CD4-positive, alpha-beta T cell treated with Interferon alpha-2 for 1 hour (primary cell): ENCODE results near the gene DZIP1.
A peak's percentile ranks its signal among the peaks of the same experiment; 100 is the strongest.

Experiments used
- DNase-seq, 2 donors: peaks; one replicate each; pipeline ENCODE4 v3.0.0-alpha.2; 2020 to 2022

Gene DZIP1

DNA sequence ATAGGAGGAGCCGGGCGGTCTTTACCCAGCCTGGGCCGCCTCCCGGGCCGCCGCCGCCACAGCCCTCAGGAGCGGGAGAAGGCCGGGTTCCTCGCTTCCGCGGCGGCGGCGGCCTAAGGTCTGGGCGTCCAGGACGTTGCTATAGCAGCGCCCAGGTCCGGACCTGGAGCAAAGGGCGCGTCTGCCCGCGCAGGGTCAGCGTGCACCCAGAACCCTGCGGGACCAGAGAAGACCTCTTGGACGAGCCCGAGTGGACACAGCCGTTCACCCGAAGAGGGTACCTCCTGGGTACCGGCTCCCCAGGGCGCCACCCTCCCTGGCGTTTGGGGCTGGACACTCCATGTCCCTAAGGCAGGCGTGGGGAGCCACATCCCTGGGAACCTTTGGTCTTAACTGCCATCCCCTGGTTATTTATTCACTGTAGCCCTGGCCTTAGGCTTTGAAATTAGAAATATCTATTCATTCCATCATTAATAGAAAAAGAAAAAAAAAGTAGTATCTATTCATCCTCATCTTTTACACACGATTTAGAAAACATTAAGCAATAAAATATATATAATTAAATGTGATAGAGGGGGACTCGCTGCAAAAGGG, 2.4 kb downstream of the DZIP1 start:
- DNase-seq = no peak

DNA sequence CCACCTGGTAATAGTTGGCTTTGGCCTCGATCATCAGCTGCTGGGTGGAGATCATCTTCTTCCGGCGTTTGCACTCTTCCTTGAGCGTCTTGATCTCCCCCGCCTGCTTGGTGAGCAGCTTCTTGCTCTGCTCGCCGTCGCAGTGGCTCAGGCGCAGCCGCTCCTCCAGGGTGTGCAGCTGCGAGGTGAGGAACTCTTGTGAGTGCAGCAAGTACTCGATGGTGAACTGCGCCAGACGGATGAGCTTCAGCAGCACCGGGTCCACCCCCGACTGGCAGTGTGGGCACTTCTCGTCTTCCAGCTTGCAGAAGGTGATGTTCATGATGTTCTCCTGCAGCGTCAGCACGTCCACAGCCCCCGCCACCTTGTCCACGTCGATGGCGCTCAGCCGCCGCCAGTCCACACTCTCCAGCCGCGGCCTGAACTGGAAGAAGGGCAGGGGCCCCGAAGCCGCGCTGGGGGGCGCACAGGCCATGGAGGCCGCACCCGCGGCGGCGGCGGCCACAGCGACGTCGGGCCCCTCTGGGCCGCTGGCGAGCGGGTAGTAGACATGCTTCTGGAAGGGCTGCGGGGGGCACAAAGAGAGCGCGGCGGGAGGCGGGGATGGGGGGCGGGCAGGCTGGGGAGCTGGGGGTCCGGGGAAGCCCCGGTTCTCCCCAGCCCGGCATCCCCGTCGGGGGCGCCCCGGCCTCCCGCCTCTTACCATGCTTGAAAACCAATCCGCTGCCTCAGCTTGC, 3.0 kb downstream of the DZIP1 start:
- no peak for DNase-seq

DNA sequence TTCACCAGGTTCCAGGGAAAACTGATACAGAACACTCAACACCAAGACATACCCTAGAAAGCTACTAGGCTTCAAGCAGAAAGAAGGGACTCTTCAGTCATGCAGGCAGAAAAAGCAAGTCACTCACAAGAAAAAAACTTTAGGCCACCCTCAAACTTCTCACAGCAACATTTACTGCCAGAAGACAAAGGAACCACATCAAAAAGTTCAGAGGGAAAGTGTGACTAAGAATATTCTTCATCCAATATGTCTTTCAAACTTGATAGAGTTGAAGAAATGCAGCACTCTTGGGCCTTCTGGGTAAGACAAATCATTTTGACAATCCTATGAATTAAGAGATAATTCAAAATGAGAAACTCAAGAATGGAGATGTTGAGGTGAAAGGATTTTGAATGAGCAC, 7.7 kb downstream of the DZIP1 start:
- DNase-seq = no peak

DNA sequence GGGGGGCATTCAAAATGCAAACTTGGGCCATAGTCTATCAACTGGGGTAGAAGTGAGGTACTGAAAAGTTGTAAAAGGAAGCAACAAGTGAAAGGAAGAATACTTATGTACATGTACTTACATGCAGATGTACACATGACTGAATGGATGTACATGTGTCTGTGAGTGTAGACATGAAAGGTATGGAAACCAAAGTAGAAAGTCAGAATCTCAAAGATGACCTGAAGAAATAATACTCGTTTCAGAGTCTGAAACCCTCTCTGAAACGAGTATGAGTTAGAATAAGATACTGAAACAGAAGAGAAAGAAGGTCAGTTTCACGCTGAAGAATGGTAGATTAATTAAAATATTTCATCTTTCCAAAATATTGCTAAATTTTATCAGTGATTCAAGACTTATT, 13.9 kb downstream of the DZIP1 start:
- no peak for DNase-seq

DNA sequence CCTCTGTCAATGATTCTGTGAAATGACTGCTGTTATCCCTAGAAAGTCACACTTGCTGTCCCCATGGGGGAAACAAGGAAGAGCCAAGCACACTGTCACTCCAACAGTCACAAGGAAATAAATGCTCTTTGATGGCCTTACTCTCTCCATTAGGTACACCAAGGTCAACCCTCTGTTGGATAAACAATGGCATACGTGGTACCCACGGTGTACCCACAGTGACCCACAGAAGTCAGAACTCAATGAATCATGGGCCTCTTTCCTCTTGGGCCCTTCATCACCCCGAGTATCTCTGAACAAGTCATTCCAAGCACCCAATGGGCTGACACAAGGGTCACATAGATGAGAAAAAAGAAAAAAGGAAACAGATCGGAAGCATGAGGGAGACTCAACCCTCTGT, 15.4 kb downstream of the DZIP1 start:
- no peak for DNase-seq

DNA sequence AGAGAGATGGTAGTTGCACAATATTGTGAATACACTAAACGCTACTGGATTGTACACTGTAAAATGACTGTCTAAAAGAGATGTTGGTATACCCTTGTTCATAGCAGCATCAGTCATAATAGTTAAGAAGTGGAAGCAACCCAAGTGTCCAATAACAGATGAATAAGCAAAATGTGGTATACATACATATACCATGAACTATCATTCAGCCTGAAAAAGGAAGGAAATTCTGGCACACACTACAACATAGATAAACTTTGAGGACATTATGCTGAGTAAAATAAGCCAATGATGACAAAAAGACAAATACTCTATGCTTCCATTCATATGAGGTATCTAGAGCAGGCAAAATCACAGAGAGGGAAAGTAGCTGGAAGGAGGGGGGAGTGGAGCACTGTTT, 16.0 kb downstream of the DZIP1 start:
- no peak for DNase-seq

DNA sequence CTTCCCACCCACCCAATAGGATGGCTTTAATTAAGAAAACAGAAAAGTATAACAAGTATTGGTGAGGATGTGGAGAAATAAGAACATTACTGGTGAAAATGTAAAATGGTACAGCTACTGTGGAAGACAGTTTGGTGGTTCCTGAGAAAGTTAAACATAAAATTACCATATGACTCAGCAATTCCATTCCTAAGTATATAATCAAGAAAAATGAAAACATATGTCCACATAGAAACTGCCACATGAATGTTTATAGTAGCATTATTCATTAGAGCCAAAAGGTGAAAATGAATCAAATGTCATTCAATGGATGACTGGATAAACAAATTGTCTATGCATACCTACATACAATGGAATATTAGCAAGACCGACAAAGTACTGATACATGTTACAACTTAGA, 16.9 kb downstream of the DZIP1 start:
- DNase-seq = no peak

DNA sequence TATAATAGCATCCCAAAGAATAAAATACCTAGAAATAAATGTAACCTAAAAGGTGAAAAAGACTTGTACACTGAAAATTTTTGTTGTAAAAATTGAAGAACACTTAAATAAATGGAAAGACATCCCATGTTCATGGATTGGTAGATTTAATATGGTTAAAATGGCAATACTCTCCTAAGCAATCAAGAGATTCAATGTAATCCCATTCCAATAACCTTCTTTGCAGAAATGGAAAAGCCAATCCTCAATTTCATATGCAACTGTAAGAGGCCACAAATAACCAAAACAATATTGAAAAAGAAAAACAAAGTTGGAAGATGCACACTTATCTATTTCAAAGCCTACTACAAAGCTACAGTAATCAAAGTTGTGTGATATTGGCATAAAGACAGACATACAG, 17.7 kb downstream of the DZIP1 start:
- no peak for DNase-seq

DNA sequence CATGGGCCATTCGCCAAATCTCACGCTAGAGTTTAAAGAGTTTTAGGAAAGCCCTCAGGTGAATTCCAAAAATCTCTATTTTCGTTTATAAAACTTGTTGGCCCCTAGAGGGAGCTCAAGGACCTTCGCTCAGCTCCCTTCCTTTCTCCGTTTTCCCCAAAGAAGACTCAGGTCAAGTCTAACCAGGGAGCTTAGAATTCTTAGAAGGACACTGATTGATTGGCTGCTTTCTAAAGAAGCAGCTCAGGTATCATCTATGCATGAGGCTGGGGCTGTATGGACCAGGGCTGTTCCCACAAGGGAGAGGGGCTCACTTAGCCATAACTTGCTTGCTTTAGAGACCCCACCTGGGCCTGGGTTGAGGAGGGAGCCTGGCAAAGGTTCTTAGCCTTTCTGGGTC, 20.5 kb downstream of the DZIP1 start:
- DNase-seq = peak in 1 of 2 donors; percentile 48

DNA sequence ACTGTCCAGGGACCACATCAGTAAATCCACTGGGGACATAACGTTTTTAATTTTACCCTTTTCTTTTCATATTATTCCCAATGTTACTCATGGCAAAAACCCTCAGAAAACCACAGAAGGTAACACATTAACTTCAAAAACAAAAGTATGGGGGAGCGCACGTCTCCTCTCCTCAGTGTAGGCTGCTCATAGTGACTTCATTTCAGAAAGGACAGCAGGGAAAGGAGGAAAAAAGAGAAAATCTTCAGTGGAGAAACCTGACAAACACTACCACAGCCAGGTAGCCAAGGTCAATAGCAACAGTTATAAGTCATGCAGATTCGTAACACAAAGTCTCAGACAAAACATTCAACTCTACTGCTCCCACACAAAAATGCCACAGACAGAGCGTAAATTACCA, 21.4 kb downstream of the DZIP1 start:
- DNase-seq = no peak

DNA sequence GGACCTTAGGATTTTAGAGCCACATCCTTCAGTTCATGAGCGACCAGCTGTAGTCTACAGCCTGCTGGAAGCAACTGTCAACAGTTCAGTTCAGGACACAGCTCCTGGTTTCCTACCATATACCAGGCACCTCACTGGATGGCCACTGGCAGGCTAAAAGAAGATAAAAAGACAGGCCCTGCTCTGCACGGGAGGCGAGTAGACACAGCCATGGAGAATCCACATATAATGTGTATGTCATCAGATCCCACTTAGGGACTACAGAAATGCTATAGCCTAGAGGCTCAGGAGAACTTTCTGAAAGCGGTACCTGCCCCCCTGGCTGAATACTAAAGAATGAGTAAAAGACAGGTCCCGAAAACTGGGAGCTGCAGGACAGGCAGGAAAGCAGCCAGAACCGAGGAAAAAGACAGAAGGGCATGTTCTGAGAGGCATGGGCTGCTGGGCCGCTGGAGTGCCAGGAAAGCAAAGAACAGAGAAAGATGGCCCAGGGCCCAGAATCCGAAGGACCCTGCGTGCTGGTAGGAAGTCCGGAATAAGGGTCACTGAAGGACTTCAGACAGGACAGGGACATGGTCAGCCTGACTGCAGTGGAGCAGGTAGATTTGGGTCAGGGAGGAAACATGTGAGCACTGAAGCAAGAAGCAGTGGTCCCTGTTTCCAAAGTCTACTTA, 23.5 kb downstream of the DZIP1 start:
- DNase-seq = no peak

DNA sequence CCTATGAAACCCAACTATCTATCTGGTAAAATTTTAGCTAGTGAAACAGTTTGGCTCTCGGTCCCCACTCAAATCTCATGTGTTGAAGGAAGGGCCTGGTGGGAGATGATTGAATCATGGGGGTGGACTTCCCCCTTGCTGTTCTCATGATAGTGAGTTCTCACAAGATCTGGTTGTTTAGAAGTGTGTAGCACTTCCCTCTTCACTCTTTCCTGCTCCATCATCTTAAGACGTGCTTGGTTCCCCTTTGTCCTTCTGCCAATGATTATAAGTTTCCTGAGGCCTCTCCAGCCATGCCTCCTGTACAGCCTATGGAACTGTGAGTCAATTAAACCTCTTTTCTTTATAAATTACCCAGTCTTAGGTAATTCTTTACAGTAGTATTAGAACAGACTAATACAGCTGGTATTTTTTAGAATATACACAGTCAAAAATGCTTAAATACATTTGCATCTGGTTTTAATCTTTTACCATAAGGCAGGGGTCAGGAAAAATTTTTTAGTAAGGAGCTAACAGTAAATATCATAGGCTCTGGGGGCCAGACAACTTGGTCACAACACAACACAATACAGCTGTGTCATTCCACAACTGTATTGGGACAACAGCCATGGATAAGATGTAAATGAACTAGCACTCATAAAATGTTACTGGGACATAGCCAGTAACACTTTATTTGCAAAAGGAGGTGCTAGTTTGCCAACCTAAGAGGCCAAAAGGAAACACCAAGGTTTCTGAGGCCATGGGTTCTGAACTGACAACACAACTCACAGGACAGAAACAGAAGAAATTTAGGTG, 24.3 kb downstream of the DZIP1 start:
- DNase-seq = no peak

DNA sequence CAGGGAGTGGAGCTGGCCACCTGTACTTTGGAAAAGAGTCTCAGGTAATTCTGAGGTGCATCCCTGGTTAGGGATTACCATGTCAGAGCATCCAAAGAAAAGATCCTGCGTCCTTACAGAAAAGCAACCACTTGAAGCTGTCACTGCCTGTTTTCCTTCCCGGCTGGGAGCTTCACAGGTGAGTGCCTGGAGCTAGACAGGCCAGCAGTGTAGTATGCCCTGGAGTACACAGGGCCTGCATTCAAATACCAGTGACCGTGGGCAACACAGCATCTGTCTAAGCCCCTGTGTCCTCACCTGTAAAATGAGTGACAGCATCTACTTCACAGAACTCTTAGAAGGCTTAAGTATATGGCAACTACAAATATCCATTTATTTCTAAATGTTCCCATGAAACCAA, 29.0 kb downstream of the DZIP1 start:
- DNase-seq = no peak

DNA sequence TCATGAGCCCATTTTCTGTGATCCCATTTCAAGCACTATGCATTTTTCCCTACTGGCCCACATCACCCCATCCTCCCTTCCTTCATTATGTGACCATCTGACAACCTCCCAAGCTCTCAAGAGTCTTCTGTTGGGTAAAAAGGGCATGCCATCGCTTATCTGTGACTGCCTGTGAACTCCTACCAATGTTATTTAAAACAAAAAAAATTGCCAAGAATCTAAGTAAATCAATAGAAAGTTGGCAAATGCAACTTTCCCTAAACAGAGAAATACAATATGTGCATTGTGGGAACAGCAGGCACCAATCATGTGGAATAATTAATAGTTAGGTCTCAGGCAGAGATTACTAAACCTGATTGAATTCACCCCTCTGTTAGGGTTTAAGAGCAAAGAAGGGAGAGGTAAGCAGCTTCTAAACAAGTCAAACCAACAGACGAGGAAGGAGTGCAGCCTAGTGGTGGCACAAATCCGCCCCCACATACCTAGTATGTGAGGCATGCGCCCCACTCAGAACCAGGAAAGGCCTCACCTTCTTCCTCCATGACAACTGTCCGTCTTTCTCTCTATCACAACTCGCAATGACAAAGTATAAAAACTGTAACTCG, 29.8 kb downstream of the DZIP1 start:
- no peak for DNase-seq

DNA sequence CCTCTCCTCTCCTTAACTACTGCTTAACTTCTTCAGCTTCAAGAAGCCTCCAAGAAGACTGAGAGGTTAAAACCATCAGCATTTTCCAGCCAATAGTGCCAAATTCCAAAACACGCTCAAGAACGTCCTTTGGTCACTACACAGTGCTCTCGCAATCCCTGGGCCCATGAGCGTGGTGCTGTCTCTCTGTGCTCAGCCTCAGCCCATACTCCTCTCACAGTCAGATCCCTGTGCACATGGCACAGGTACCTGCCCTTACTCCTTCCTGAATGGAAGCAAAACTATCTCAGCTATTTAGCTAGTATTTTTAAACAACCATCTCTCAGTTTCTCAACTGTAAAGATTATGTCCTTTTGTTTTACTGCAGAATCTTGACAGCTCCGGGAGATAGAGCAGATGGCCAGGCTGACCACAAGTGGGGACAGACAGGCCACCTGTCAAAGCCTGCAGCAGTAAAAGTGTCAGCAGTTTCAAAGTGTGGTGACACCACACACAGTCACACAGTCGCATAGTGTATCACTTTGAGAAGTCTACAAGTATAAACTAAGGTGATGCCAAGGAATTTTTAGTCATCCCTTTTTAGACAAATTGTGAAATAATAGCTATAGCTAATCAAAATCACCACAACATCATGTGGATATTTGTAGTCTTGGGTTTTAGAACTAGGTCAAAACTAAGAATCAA, 35.7 kb downstream of the DZIP1 start:
- DNase-seq = no peak

DNA sequence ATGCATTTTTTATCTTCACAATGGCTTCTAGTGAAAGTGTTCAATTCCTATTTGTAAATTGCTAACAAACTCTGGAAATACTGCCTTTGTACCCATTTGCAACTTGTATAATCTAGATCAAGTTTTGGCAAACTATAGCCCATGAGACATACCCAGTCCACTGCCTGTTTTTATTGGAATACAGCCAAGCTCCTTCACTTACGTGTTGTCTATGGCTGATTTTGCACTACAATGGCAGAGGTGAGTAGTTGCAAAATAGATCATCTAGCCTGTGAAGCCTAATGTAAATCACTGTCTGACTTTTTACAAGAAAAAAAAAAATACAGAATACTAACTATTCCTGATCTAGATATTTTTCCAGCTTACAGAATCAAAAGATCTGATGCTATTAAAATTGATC, 37.1 kb downstream of the DZIP1 start:
- no peak for DNase-seq

DNA sequence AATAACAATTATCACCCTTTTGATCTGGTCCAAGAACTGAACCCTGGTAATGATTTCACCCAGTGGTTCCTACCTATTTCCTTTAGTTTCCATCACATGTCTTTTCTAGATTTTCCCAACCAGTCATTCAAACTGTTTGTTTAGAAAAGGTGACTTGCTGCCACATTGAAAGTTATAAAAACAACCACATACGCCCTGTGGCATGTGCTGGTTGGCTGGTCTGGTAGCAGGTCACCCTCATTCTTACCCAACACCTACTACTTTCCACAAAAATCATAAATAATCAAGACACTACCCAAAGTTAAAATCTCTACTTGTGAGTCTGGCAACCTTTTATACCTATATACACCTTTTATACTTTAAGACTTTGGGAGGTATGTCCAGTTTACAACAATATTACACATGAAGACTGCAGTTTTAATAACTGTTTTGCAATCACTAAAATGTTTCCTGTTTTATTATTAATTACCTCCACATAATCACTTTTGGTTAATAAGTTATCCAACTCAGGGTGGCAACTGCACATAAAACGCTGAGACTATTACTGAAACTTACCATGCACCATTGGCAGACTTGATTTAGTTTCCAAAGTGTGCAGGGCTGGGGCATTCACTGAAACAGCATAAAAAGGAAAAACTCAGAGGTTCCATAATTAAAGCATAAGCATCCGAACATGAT, 38.9 kb downstream of the DZIP1 start:
- DNase-seq = no peak

DNA sequence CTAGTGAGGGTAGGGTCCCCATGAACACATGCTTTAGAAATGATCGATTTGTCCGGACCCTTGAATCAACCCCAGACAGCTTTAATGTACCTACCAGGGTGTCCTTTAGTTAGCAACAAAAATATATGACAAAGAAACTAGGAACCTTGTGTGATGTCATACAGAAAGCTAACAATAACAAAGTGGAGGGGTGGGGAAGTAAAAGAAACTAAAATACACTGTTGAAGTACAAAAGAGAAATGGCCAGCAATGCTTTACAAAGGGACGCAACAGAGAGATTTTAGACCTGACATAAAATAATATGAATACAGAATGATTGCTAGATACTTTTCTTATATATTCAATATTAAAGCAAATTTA, 40.0 kb downstream of the DZIP1 start:
- no peak for DNase-seq

DNA sequence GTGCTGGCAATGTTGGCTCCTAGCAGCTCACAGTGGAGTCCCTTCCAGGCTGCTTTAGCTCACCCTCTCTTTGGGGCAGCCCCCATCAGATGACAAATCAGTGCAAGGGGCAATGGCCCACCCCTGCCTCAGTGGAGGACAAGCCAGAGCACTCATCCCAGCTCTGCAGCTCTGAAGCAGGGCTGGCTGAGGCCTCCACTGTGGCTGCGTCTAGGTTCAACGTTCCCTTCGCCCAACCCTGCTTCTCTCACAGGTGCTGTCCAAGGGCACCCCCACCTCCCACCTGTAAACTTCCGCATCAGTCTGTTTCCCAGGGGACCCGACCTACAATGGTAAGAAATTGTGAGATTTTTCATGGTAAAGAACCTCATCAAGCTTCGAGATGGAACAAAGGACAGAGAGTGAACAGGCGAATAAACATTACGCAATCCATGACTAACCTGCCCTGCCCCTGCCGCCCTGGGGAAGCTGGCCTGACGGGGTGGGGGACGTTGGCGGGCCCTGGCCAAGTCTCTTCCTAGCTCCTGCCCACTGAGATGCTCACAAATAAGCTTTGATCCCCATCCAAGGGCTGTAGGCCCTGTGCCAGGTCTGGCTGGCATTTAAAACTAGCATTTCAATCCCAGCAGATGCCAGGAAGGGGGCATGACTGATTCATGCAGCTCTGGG, 40.5 kb downstream of the DZIP1 start:
- no peak for DNase-seq

DNA sequence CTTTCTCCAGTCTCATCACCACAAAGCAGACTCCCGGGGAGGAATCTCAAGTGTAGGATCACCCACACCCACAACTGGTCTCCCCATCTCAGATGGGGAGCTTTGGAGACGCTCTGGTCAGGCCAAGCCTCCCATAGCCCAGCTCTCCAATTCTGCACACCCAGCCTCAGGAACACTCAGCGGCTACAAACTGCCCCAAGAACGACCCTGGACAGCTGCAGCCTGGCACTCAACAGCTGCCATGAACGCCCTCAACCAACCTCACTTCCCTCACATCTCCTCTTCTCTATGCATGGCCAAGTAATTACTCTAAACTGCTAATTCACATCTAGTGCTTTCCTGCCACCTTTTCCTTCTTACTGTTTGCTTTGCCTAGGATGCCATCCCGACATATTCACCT, 42.6 kb downstream of the DZIP1 start:
- DNase-seq = no peak

DNA sequence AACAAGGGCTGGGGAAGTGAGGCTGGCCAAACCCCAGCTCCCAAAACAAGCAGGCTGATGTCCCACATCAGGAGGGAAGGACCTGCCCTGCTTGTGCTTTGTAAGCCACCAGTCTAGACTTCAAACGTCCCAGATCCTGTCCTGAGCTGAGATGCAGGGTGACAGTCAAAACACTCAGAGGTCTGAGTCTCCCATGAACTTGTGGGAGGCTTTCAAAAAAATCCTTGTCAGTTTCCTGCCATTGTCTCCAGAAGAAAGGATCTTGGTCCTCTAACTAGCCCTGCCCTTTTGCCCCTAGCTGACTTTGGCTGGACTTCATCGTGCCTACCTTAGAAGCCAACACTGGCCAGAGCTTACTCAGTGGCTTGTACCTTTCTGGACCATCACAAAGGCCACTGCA, 43.3 kb downstream of the DZIP1 start:
- DNase-seq = no peak

DNA sequence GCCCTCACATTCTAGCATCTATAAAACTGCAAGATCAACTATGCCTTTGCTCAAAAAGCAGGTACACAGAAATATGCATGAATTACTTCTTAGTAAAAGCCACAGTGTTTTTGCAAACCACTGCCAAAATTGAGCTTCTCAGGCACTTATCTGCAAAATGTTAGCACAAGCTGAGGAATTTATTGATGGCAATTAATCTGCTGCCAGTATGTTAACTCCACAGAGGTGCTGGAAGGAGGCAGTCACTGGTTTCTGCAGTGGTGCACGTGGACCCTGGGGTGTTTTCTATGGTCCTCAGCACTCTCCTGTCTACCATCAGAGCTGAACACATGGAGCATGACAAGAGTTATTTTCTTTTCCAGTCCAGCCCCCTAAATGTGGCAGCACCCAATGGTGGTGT, 47.8 kb downstream of the DZIP1 start:
- DNase-seq = no peak
